ENCODE measurements around the gene DCST1. TPM values are rescaled to one million over a fixed set of nuclear protein-coding genes. Genes with fewer than 3 reads are reported as not detected.

DCST1 gene
- total and polyA plus RNA-seq, 2 of the 13 experiments (the other 11 are each of a cell fraction or from before 2014, with no cell fraction given) = 0.04 TPM; not detected in 1

DNA sequence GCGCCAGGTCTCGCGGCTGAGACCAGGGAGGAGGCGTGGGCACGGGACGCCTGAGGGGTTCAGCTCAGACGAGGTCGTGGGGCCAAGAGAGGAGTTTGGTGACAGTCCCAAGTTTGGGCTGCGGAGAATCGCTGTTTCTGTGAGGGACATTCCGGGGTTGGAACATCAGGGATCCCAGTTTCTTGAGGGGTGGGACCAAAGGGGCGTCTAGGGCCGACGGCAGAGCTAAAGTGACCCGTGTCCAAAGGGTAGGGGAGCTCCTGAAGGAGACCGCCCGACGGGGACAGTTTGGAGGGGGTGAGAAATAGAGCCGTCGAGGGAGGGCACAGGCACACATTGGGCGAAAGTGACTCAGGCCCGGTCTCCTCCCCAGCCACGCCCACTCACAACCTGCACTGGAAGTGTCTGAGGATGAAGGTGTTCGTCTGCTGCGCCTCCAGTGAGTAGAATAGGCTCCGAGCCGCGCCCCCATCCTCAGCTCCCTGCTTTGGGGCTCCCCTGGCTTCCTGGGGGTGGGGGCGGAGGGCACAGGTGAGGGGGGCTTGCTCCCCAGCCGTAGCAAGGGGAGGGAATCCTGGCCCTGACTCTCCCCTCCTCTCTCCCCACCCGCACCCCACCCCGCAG, 52.0 kb downstream of the DCST1 start (continued):
- TF ChIP-seq, protein P1, sequence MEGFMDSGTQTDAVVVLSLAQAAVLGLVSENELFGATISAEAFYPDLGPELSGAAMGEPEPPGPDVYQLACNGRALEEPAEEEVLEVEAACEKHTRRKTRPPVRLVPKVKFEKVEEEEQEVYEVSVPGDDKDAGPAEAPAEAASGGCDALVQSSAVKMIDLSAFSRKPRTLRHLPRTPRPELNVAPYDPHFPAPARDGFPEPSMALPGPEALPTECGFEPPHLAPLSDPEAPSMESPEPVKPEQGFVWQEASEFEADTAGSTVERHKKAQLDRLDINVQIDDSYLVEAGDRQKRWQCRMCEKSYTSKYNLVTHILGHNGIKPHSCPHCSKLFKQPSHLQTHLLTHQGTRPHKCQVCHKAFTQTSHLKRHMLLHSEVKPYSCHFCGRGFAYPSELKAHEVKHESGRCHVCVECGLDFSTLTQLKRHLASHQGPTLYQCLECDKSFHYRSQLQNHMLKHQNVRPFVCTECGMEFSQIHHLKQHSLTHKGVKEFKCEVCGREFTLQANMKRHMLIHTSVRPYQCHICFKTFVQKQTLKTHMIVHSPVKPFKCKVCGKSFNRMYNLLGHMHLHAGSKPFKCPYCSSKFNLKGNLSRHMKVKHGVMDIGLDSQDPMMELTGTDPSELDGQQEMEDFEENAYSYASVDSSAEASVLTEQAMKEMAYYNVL (CRISPR knock-in tag; IDR thresholded peaks at IDR 0.05; ENCODE audit: borderline replicate concordance) = no peak
- no peak for TF ChIP-seq ZNF512B (CRISPR knock-in tag; IDR thresholded peaks at IDR 0.05; ENCODE audit: borderline replicate concordance)
- 0 out of 2 replicates have a peak, but pooled peaks have one; percentile 12 for TF ChIP-seq ZBTB14 (CRISPR knock-in tag; IDR thresholded peaks at IDR 0.05)
- no peak for TF ChIP-seq ZNF879 (CRISPR knock-in tag; IDR thresholded peaks at IDR 0.05)
- no peak for TF ChIP-seq ATF7-NPFF (CRISPR knock-in tag; IDR thresholded peaks at IDR 0.05; ENCODE audit: low read depth)
- no peak for TF ChIP-seq RBM22 (optimal IDR thresholded peaks at IDR 0.05; ENCODE audit: low read length)
- no peak for TF ChIP-seq AHR (CRISPR knock-in tag; IDR thresholded peaks at IDR 0.05)
- no peak for TF ChIP-seq GRHL1 (CRISPR knock-in tag; conservative IDR thresholded peaks at IDR 0.05)
- TF ChIP-seq TGIF2 (CRISPR knock-in tag; IDR thresholded peaks at IDR 0.05) = peak; percentile 18; the same call in 1 of the 2 replicates
- no peak for TF ChIP-seq ZNF362 (CRISPR knock-in tag; IDR thresholded peaks at IDR 0.05; ENCODE audit: borderline replicate concordance)
- TF ChIP-seq ZNF333 (CRISPR knock-in tag; IDR thresholded peaks at IDR 0.05; ENCODE audit: borderline replicate concordance) = no peak
- TF ChIP-seq STAT6 (CRISPR knock-in tag; IDR thresholded peaks at IDR 0.05; ENCODE audit: borderline replicate concordance) = no peak
- no peak for TF ChIP-seq ZNF589 (CRISPR knock-in tag; conservative IDR thresholded peaks at IDR 0.05)
- TF ChIP-seq, protein P2, sequence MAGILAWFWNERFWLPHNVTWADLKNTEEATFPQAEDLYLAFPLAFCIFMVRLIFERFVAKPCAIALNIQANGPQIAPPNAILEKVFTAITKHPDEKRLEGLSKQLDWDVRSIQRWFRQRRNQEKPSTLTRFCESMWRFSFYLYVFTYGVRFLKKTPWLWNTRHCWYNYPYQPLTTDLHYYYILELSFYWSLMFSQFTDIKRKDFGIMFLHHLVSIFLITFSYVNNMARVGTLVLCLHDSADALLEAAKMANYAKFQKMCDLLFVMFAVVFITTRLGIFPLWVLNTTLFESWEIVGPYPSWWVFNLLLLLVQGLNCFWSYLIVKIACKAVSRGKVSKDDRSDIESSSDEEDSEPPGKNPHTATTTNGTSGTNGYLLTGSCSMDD (CRISPR knock-in tag; IDR thresholded peaks at IDR 0.05) = no peak
- no peak for TF ChIP-seq NBN (conservative IDR thresholded peaks at IDR 0.05)
